ENCODE data around the gene ITPR1.

ITPR1 gene

DNA sequence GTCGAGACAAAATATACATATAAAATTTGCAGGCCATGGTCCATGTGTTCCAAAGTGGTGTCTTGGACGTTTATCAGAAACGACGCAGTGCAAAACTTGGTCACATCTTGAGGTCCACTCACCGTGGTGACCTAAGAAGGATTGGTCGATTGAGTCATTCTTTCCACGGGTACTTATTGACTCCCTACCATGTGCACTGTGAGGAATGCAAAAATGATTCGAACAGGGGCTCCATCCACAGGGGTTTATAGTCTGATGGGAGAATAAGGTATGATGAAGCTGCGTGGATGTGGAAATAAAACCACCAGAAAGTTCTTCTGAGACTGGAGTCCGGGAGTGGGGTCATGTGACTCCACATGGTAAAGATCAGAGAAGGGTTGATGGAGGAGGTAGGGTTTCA lies 185.2 kb downstream of the ITPR1 start:
- POLR2A ChIA-PET (ENCODE audit: low non-redundant PET): no interaction called here
- CTCF ChIA-PET: interaction anchor here (0.6 kb wide), 1 partner anchor 288 kb away, joined by 3 read pairs; no protein-coding TSS in a partner anchor
- DNase-seq (ENCODE audit: low spot score): no peak
- no peak overlapping the region for H3K27ac ChIP-seq
- TF ChIP-seq, protein P1, sequence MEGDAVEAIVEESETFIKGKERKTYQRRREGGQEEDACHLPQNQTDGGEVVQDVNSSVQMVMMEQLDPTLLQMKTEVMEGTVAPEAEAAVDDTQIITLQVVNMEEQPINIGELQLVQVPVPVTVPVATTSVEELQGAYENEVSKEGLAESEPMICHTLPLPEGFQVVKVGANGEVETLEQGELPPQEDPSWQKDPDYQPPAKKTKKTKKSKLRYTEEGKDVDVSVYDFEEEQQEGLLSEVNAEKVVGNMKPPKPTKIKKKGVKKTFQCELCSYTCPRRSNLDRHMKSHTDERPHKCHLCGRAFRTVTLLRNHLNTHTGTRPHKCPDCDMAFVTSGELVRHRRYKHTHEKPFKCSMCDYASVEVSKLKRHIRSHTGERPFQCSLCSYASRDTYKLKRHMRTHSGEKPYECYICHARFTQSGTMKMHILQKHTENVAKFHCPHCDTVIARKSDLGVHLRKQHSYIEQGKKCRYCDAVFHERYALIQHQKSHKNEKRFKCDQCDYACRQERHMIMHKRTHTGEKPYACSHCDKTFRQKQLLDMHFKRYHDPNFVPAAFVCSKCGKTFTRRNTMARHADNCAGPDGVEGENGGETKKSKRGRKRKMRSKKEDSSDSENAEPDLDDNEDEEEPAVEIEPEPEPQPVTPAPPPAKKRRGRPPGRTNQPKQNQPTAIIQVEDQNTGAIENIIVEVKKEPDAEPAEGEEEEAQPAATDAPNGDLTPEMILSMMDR (conservative IDR thresholded peaks at IDR 0.05; ENCODE audit: low read depth): no peak

- TF ChIP-seq, protein P1 (conservative IDR thresholded peaks at IDR 0.05; ENCODE audit: low read depth): no peak
- POLR2A ChIA-PET (ENCODE audit: low non-redundant PET): no interaction called here
- CTCF ChIA-PET: no interaction called here
- H3K27ac ChIP-seq: no peak overlapping the region
- no peak for DNase-seq (ENCODE audit: low spot score)
Measured at GRCh38 chr3:4680227-4680691, 187.1 kb downstream of the ITPR1 start.

DNA sequence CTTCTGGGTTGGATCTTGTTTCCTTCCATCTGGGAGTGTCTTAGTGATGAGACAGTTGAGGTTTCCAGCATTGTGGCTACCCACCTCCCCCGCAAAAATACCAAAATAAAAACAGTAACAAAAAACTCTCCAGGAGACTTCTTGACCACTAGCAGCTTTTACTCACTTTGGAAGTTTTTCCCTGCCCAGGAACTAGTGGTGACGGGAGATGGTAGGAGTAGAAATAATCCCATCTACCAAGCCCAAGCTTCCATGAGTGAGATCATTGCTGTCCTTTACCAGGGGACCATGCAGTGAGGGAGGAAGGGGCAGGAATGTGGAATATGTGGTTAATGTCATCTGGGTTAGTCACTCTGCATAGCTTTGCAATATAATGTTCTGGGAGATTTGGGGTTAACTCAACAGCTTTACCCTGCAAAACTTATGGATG lies 187.7 kb downstream of the ITPR1 start:
- ChIA-PET POLR2A (ENCODE audit: low non-redundant PET) (no interaction called here), CTCF (no interaction called here)
- no peak for DNase-seq (ENCODE audit: low spot score)
- TF ChIP-seq, protein P1 (conservative IDR thresholded peaks at IDR 0.05; ENCODE audit: low read depth): no peak
- H3K27ac ChIP-seq: no peak overlapping the region

- ChIA-PET CTCF (no interaction called here), POLR2A (ENCODE audit: low non-redundant PET) (no interaction called here)
- H3K27ac ChIP-seq: no peak overlapping the region
- TF ChIP-seq, protein P1 (conservative IDR thresholded peaks at IDR 0.05; ENCODE audit: low read depth): no peak
- no peak for DNase-seq (ENCODE audit: low spot score)
Measured at GRCh38 chr3:4681301-4681700, 188.2 kb downstream of the ITPR1 start.

DNA sequence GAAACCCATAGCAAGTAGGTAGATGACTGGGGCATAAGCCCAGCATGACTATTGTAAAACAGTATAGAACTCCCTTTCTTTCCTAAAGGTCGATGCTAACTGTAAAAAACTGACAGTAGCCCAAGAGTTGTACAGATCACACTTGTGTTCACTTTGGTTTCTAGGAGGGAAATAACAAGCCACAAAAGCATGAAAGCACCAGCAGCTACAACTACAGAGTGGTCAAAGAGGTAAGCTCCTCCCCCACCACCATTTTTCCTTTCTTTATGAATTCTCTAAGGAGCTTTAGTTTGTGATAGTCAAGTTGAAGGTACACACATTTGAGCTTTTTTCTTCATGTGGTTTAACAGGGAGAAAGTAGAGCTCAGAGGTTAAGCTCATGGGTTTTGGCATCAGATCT lies 191.0 kb downstream of the ITPR1 start:
- TF ChIP-seq, protein P1 (conservative IDR thresholded peaks at IDR 0.05; ENCODE audit: low read depth): no peak
- DNase-seq (ENCODE audit: low spot score): no peak
- POLR2A ChIA-PET (ENCODE audit: low non-redundant PET): no interaction called here
- CTCF ChIA-PET: interaction anchor here (0.7 kb wide), 1 partner anchor 28 kb away, joined by 4 read pairs; no protein-coding TSS in a partner anchor
- no peak overlapping the region for H3K27ac ChIP-seq

GRCh38 chr3:4684976-4685375 lies 191.8 kb downstream of the ITPR1 start:
- DNase-seq (ENCODE audit: low spot score): no peak
- no peak overlapping the region for H3K27ac ChIP-seq
- TF ChIP-seq, protein P1 (conservative IDR thresholded peaks at IDR 0.05; ENCODE audit: low read depth): no peak
- ChIA-PET POLR2A (ENCODE audit: low non-redundant PET) (no interaction called here), CTCF (no interaction called here)
